OCI-LY7 (cell line): Measurements from ENCODE around the gene PTPN13.

Experiments used
- EZH2phosphoT487 ChIP-seq: fragments of 200-600 bp; sonication (generic); IDR thresholded peaks from 2 replicates; pipeline ENCODE4 v1.6.1; 2018; ENCODE audit warnings: low read depth, borderline replicate concordance, mild to moderate bottlenecking, mixed run types, antibody characterized with exemption, low read length, moderate library complexity, mixed read lengths
- TF ChIP-seq, protein P1 (sequence below): fragments of 200-600 bp; sonication (generic); conservative IDR thresholded peaks from 2 replicates; pipeline ENCODE4 v1.5.1; 2014; ENCODE audit warnings: mild to moderate bottlenecking, antibody characterized with exemption, low read length, moderate library complexity, mixed read lengths

DNA sequence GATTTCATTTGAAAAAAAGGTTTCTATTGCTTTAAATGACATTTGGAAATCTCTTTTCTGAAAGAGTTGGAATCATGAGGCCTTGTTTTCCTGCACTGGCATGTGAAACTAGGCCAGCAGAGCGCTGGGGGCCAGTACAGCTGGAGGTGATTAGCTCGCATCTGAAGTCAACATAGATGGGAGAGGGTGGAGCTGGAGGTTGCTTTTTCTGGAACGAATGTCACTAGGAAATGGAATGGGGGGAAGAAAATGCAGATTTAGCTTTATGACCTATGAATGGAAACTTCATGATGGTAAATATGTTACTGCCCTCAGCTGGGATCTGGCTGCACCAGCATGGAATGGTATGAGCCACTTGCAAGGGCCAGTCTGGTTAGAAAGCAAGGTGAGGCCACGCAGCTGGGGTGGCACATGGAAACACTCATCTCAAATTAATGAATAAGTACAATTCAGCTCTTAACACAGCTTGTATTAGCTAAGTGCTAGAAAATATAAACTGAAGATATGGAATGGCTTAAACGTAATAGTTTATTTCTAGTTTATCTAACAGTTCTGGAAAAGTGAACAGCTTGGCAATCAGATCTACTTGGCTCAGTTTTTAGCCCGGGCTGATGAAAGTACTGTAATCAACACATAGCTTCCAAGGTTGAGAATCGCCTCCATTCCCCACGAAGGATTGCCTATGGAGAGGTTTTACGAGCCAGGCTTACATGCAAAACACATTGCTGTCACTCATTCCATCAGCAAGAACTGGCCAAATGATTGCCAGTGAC lies 222.6 kb downstream of the PTPN13 start:
- TF ChIP-seq, protein P1, sequence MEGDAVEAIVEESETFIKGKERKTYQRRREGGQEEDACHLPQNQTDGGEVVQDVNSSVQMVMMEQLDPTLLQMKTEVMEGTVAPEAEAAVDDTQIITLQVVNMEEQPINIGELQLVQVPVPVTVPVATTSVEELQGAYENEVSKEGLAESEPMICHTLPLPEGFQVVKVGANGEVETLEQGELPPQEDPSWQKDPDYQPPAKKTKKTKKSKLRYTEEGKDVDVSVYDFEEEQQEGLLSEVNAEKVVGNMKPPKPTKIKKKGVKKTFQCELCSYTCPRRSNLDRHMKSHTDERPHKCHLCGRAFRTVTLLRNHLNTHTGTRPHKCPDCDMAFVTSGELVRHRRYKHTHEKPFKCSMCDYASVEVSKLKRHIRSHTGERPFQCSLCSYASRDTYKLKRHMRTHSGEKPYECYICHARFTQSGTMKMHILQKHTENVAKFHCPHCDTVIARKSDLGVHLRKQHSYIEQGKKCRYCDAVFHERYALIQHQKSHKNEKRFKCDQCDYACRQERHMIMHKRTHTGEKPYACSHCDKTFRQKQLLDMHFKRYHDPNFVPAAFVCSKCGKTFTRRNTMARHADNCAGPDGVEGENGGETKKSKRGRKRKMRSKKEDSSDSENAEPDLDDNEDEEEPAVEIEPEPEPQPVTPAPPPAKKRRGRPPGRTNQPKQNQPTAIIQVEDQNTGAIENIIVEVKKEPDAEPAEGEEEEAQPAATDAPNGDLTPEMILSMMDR: no peak
- TF ChIP-seq EZH2phosphoT487: no peak
